Mucosa of rectum (tissue), 2 donors: ENCODE measurements around the gene GRID2.

ENCODE experiments used
- H3K27ac ChIP-seq, 2 donors: one replicate each; pipeline ENCODE4 v1.7.0; 2013; ENCODE audit warnings: inconsistent platforms in 2 of 2, low read depth in 2 of 2, low read length in 2 of 2
- H3K27me3 ChIP-seq, 2 donors: one replicate each; pipeline ENCODE4 v1.7.0; 2013; ENCODE audit warnings: low read length in 2 of 2; ENCODE audit not compliant: control insufficient read depth in 2 of 2, insufficient read depth in 2 of 2
- H3K36me3 ChIP-seq, 2 donors: one replicate each; pipeline ENCODE4 v1.7.0; 2013; ENCODE audit warnings: low read length in 2 of 2; ENCODE audit not compliant: control insufficient read depth in 2 of 2, insufficient read depth in 2 of 2
- H3K4me1 ChIP-seq, 2 donors: one replicate each; pipeline ENCODE4 v1.7.0; 2013; ENCODE audit warnings: low read length in 2 of 2, mild to moderate bottlenecking in 1 of 2; ENCODE audit not compliant: control insufficient read depth in 2 of 2, insufficient read depth in 2 of 2
- H3K4me3 ChIP-seq, 2 donors: one replicate each; pipeline ENCODE4 v1.7.0; 2013; ENCODE audit warnings: low read length in 2 of 2
- H3K9ac ChIP-seq, 2 donors: one replicate each; pipeline ENCODE4 v1.7.0; 2013; ENCODE audit warnings: low read length in 2 of 2, low read depth in 1 of 2, mild to moderate bottlenecking in 1 of 2
- H3K9me3 ChIP-seq, 2 donors: one replicate each; pipeline ENCODE4 v1.7.0; 2013; ENCODE audit warnings: low read length in 2 of 2; ENCODE audit not compliant: control insufficient read depth in 2 of 2
- donor health status: healthy.
- donor health status: Normal muscosa, but diverticular disease.

GRID2 gene

GRCh38 chr4:93635943-93636342 lies 1332.2 kb downstream of the GRID2 start:
- no peaks in the 10 kb centered on the region for H3K4me1 ChIP-seq
- no peaks in the 10 kb centered on the region for H3K27me3 ChIP-seq
- H3K4me3 ChIP-seq: no peak overlapping the region
- no peaks in the 10 kb centered on the region for H3K9me3 ChIP-seq
- H3K9ac ChIP-seq: no peak overlapping the region
- no peak overlapping the region for H3K27ac ChIP-seq
- no peaks in the 10 kb centered on the region for H3K36me3 ChIP-seq

DNA sequence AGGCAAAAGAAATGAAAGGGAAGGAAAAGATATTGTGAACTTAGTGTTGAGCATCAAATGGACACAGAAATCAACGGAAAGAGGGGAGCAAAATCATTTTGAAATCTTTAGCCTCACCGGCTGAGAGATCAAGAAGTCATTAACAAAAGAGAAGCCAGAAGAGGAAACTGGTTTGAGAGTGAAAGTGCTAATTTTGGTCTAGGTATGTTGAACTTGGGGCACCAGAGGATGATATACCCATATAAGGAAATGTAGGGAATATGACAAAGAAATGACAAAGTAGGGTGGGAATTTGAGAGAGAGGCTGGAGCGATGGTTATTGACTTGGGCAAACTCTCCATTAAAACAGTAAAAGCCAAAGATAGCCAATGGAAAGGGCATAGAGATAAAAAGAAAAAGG lies 1341.4 kb downstream of the GRID2 start:
- Histone ChIP-seq H3K4me3 (no peak overlapping the region), H3K4me1 (no peaks in the 10 kb centered on the region), H3K9me3 (no peaks in the 10 kb centered on the region), H3K36me3 (no peaks in the 10 kb centered on the region), H3K9ac (no peak overlapping the region), H3K27me3 (no peaks in the 10 kb centered on the region), H3K27ac (no peak overlapping the region)

GRCh38 chr4:93646233-93646930 lies 1342.6 kb downstream of the GRID2 start:
- H3K4me1 ChIP-seq: no peaks in the 10 kb centered on the region
- H3K9ac ChIP-seq: no peak overlapping the region
- H3K27me3 ChIP-seq: no peaks in the 10 kb centered on the region
- no peak overlapping the region for H3K27ac ChIP-seq
- no peaks in the 10 kb centered on the region for H3K9me3 ChIP-seq
- no peaks in the 10 kb centered on the region for H3K36me3 ChIP-seq
- no peak overlapping the region for H3K4me3 ChIP-seq

- no peaks in the 10 kb centered on the region for H3K36me3 ChIP-seq
- no peaks in the 10 kb centered on the region for H3K9me3 ChIP-seq
Observed at GRCh38 chr4:93648258-93648657, 1344.5 kb downstream of the GRID2 start.

DNA sequence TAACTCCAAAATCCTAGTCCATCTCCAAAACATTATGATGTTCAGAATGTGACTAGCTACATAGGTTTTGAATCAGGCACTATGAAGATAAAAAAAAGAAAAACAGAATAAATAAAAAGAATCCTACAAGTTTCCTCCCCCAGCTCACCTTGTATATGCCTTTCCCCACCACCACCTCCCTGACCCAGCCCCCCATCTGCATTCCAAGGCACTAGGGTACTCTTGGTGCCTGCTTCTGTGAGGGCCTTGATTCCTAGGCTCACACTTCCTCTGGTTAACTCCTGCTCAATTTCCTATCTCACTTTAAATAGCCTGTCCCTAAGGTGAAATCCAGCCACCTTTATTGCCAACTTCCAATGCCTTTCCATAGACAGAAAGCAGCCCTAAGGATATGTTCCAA lies 1346.1 kb downstream of the GRID2 start:
- H3K27ac ChIP-seq: no peak overlapping the region
- H3K9ac ChIP-seq: no peak overlapping the region
- no peaks in the 10 kb centered on the region for H3K27me3 ChIP-seq
- no peaks in the 10 kb centered on the region for H3K9me3 ChIP-seq
- H3K4me3 ChIP-seq: no peak overlapping the region
- H3K36me3 ChIP-seq: no peaks in the 10 kb centered on the region
- H3K4me1 ChIP-seq: no peaks in the 10 kb centered on the region

More at GRCh38 chr4:93648258-93648657, 1344.5 kb downstream of the GRID2 start:
- Histone ChIP-seq H3K27ac (no peak overlapping the region), H3K4me3 (no peak overlapping the region), H3K27me3 (no peaks in the 10 kb centered on the region), H3K9ac (no peak overlapping the region), H3K4me1 (no peaks in the 10 kb centered on the region)

GRCh38 chr4:93654211-93654610 lies 1350.4 kb downstream of the GRID2 start:
- Histone ChIP-seq H3K4me1 (no peaks in the 10 kb centered on the region), H3K27me3 (no peaks in the 10 kb centered on the region)

DNA sequence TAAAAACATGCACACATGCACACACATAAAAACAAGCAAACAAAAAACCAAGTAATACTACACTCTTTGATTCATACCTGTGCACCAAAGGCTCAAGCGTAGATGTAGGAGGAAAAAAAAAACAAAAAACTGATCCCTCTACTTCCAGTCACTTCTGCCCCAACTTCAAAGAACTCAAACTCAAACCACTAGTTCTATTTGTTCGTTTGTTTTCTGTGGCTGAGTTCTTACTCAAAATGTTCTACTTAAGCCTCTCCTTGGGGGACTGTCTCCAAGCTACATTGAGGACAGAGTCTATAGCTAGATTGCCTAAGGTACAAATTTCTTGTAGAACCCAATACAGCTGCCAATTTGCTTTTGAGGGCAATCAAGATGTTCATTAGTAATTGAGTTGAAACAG lies 1353.8 kb downstream of the GRID2 start:
- Histone ChIP-seq H3K4me1 (no peaks in the 10 kb centered on the region), H3K9ac (no peak overlapping the region), H3K4me3 (no peak overlapping the region), H3K9me3 (no peaks in the 10 kb centered on the region), H3K27me3 (no peaks in the 10 kb centered on the region), H3K27ac (no peak overlapping the region), H3K36me3 (no peaks in the 10 kb centered on the region)

More at GRCh38 chr4:93654211-93654610, 1350.4 kb downstream of the GRID2 start:
- H3K9me3 ChIP-seq: no peaks in the 10 kb centered on the region
- no peak overlapping the region for H3K9ac ChIP-seq
- H3K36me3 ChIP-seq: no peaks in the 10 kb centered on the region
- no peak overlapping the region for H3K4me3 ChIP-seq
- H3K27ac ChIP-seq: no peak overlapping the region

- Histone ChIP-seq H3K9me3 (no peaks in the 10 kb centered on the region), H3K4me1 (no peaks in the 10 kb centered on the region), H3K27me3 (no peaks in the 10 kb centered on the region), H3K36me3 (no peaks in the 10 kb centered on the region), H3K4me3 (no peak overlapping the region), H3K9ac (no peak overlapping the region), H3K27ac (no peak overlapping the region)
Observed at GRCh38 chr4:93658443-93658842, 1354.7 kb downstream of the GRID2 start.

DNA sequence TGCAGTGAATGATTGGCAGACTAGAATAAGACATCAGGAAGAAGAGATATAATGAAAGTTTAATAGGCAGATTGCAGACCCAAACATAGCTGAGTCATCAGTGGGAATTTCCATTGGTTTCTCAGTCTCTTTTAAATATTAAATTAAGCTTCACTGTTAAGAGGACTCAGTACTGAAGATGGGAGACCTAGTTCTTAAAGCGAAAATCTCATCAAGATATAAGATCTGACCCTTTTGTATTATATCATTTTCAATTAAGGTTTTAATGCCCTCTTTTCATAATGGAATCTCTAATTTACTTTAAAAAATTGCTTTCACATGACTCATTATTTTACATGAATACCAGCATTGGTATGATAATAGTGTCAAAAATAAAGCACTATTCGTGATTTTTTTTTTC lies 1355.9 kb downstream of the GRID2 start:
- no peak overlapping the region for H3K27ac ChIP-seq
- H3K4me3 ChIP-seq: no peak overlapping the region
- H3K9ac ChIP-seq: no peak overlapping the region
- H3K27me3 ChIP-seq: no peaks in the 10 kb centered on the region
- no peaks in the 10 kb centered on the region for H3K9me3 ChIP-seq
- H3K4me1 ChIP-seq: no peaks in the 10 kb centered on the region
- H3K36me3 ChIP-seq: no peaks in the 10 kb centered on the region

- Histone ChIP-seq H3K9me3 (no peaks in the 10 kb centered on the region), H3K36me3 (no peaks in the 10 kb centered on the region), H3K27me3 (no peaks in the 10 kb centered on the region), H3K4me1 (no peaks in the 10 kb centered on the region), H3K9ac (no peak overlapping the region), H3K4me3 (no peak overlapping the region), H3K27ac (no peak overlapping the region)
Observed at GRCh38 chr4:93660036-93660435, 1356.3 kb downstream of the GRID2 start.
